Measurements from ENCODE around the gene KASH5. TPM values are rescaled to one million over a fixed set of nuclear protein-coding genes. Genes with fewer than 3 reads are reported as not detected.

Gene KASH5
- total and polyA plus RNA-seq, 5 donors from 2014 or later = not detected

- ATAC-seq (ENCODE audit: low read depth in 2 of 2) (no peak), DNase-seq (no peak)
- H3K27me3 ChIP-seq (ENCODE audit: control insufficient read depth, insufficient read depth, low read length) = no peaks in the 10 kb centered on the region
- no peaks in the 10 kb centered on the region for H3K9me3 ChIP-seq (ENCODE audit: control insufficient read depth in 2 of 2, low read length in 2 of 2)
- H3K4me3 ChIP-seq (ENCODE audit: low read depth, low read length) = no peak overlapping the region
- peaks cover 16% of the 10 kb centered on the region for H3K36me3 ChIP-seq (ENCODE audit: control insufficient read depth, insufficient read depth, low read length)
- Mint-ChIP-seq H3K36me3 (peaks cover 8% of the 10 kb centered on the region), H3K27ac (no peak overlapping the region), H3K27me3 (no peaks in the 10 kb centered on the region), H3K4me3 (no peak overlapping the region), H3K4me1 (peaks cover 0 to 11% (median 3%) of the 10 kb centered on the region in 4 donors), H3K9me3 (no peaks in the 10 kb centered on the region)
- H3K27ac ChIP-seq (ENCODE audit: insufficient read depth, low read length, poor library complexity, severe bottlenecking) = no peak overlapping the region
- H3K4me1 ChIP-seq (ENCODE audit: control insufficient read depth, insufficient read depth, low read length, poor library complexity, severe bottlenecking) = no peaks in the 10 kb centered on the region
Measured at GRCh38 chr19:49461656-49462055, 73.6 kb downstream of the KASH5 start.

- no peaks in the 10 kb centered on the region for H3K4me1 ChIP-seq (ENCODE audit: control insufficient read depth, insufficient read depth, low read length, poor library complexity, severe bottlenecking)
- H3K4me3 ChIP-seq (ENCODE audit: low read depth, low read length) = no peak overlapping the region
- H3K9me3 Mint-ChIP-seq = no peaks in the 10 kb centered on the region
- H3K36me3 ChIP-seq (ENCODE audit: control insufficient read depth, insufficient read depth, low read length) = peaks cover 19% of the 10 kb centered on the region
- ATAC-seq (ENCODE audit: low read depth in 2 of 2) (no peak), DNase-seq (no peak)
- no peaks in the 10 kb centered on the region for H3K27me3 Mint-ChIP-seq
- no peak overlapping the region for H3K4me3 Mint-ChIP-seq
- H3K9me3 ChIP-seq (ENCODE audit: control insufficient read depth in 2 of 2, low read length in 2 of 2) = no peaks in the 10 kb centered on the region
- H3K36me3 Mint-ChIP-seq = peaks cover 4% of the 10 kb centered on the region
- H3K4me1 Mint-ChIP-seq = peaks cover 0 to 12% (median 3%) of the 10 kb centered on the region in 4 donors
- peak overlapping the region in 2 of 3 donors; percentile 48 to 59 for H3K27ac Mint-ChIP-seq
- H3K27me3 ChIP-seq (ENCODE audit: control insufficient read depth, insufficient read depth, low read length) = no peaks in the 10 kb centered on the region
- H3K27ac ChIP-seq (ENCODE audit: insufficient read depth, low read length, poor library complexity, severe bottlenecking) = no peak overlapping the region
Measured at GRCh38 chr19:49462492-49462891, 74.4 kb downstream of the KASH5 start.

DNA sequence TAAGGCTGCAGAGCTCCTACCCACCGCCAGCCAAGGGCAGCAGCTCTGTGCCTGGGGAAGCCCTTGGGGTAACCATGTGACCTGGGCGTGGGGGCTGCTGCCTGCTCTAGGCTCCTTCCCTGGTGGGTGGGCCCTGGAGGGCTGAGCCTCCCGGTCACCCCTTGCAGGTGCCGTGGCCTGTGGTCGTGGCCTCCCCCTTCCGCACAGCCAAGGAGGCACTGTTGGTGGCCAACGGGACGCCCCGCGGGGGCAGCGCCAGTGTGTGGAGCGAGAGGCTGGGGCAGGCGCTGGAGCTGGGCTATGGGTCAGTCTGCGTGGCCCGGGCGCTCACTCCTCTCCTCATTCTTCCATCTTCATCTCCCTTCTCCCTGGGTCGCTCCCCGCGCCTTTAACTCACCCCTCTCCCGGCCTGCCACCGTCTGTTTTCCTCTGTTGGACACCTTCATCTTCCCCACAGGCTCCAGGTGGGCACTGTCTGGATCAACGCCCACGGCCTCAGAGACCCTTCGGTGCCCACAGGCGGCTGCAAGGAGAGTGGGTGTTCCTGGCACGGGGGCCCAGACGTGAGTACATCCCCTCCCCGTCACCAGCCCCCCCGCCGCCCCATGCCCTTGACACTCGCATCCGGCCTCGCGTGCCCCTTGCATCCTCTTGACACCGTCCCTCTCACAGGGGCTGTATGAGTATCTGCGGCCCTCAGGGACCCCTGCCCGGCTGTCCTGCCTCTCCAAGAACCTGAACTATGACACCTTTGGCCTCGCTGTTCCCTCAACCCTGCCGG, 76.1 kb downstream of the KASH5 start:
- H3K4me3 Mint-ChIP-seq = no peak overlapping the region

DNA sequence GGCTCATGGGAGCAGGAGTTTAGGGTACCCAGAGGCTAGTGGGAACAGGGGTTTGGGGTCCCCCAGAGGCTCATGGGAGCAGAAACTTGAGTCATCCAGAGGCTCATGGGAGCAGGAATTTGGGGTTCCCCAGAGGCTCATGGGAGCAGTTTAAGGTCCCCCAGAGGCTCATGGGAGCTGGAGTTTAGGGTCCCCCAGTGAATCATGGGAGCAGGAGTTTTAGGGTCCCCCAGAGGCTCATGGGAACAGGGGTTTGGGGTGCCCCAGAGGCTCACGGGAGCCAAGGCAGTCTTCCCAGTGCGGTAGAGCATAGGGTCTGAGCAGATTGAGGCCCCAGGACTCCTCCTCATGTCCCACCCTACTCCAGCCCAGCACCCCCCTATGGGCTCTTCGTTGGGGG, 77.3 kb downstream of the KASH5 start:
- H3K4me3 ChIP-seq (ENCODE audit: low read depth, low read length) = no peak overlapping the region
- Mint-ChIP-seq H3K27me3 (peaks cover 8% of the 10 kb centered on the region), H3K9me3 (peaks cover 0 to 1% (median 0%) of the 10 kb centered on the region in 7 donors), H3K4me3 (no peak overlapping the region), H3K27ac (peak overlapping the region; percentile 42 to 96 (median 91)), H3K36me3 (peaks cover 4% of the 10 kb centered on the region), H3K4me1 (peaks cover 0 to 30% (median 14%) of the 10 kb centered on the region in 4 donors)
- no peak overlapping the region for H3K27ac ChIP-seq (ENCODE audit: insufficient read depth, low read length, poor library complexity, severe bottlenecking)
- peaks cover 5% of the 10 kb centered on the region for H3K36me3 ChIP-seq (ENCODE audit: control insufficient read depth, insufficient read depth, low read length)
- peaks cover 25% of the 10 kb centered on the region for H3K4me1 ChIP-seq (ENCODE audit: control insufficient read depth, insufficient read depth, low read length, poor library complexity, severe bottlenecking)
- no peak for DNase-seq
- no peaks in the 10 kb centered on the region for H3K9me3 ChIP-seq (ENCODE audit: control insufficient read depth in 2 of 2, low read length in 2 of 2)
- no peak for ATAC-seq (ENCODE audit: low read depth in 2 of 2)
- H3K27me3 ChIP-seq (ENCODE audit: control insufficient read depth, insufficient read depth, low read length) = no peaks in the 10 kb centered on the region

More for the DNA sequence above, 76.1 kb downstream of the KASH5 start:
- DNase-seq (no peak), ATAC-seq (ENCODE audit: low read depth in 2 of 2) (no peak)
- Histone ChIP-seq H3K27me3 (ENCODE audit: control insufficient read depth, insufficient read depth, low read length) (no peaks in the 10 kb centered on the region), H3K4me1 (ENCODE audit: control insufficient read depth, insufficient read depth, low read length, poor library complexity, severe bottlenecking) (peaks cover 14% of the 10 kb centered on the region), H3K9me3 (ENCODE audit: control insufficient read depth in 2 of 2, low read length in 2 of 2) (no peaks in the 10 kb centered on the region), H3K27ac (ENCODE audit: insufficient read depth, low read length, poor library complexity, severe bottlenecking) (no peak overlapping the region), H3K4me3 (ENCODE audit: low read depth, low read length) (no peak overlapping the region), H3K36me3 (ENCODE audit: control insufficient read depth, insufficient read depth, low read length) (peaks cover 16% of the 10 kb centered on the region)
- no peaks in the 10 kb centered on the region for H3K9me3 Mint-ChIP-seq
- H3K27me3 Mint-ChIP-seq = peaks cover 3% of the 10 kb centered on the region
- H3K4me1 Mint-ChIP-seq = peaks cover 0 to 20% (median 6%) of the 10 kb centered on the region in 4 donors
- H3K27ac Mint-ChIP-seq = peak overlapping the region in 2 of 3 donors; percentile 24 to 42
- peaks cover 8% of the 10 kb centered on the region for H3K36me3 Mint-ChIP-seq

Other genes starting within 250 kb of the KASH5 start
- not detected for gene HRC, start 232.9 kb upstream of the KASH5 start, total RNA-seq
- not detected for gene HRC, start 232.9 kb upstream of the KASH5 start, polyA plus RNA-seq
- gene TRPM4, start 230.5 kb upstream of the KASH5 start, total RNA-seq = not detected
- not detected for gene TRPM4, start 230.5 kb upstream of the KASH5 start, polyA plus RNA-seq
- gene SLC6A16, start 63.1 kb upstream of the KASH5 start, total RNA-seq = 8.6 TPM
- 1 to 10 TPM in 3 of 4 donors, under 1 TPM in 1; 0.81 to 2.0 (median 1.4) TPM for gene SLC6A16, start 63.1 kb upstream of the KASH5 start, polyA plus RNA-seq
- gene CD37, start 52.8 kb upstream of the KASH5 start, total RNA-seq = 351 TPM
- gene CD37, start 52.8 kb upstream of the KASH5 start, polyA plus RNA-seq = 100 to 1,000 TPM; 149 to 187 (median 162) TPM
- gene TEAD2, start 25.8 kb upstream of the KASH5 start, total RNA-seq = not detected
- gene TEAD2, start 25.8 kb upstream of the KASH5 start, polyA plus RNA-seq = not detected
- gene DKKL1, start 24.4 kb upstream of the KASH5 start, total RNA-seq = not detected
- not detected for gene DKKL1, start 24.4 kb upstream of the KASH5 start, polyA plus RNA-seq
- not detected for gene PTH2, start 35.2 kb downstream of the KASH5 start, total RNA-seq
- not detected for gene PTH2, start 35.2 kb downstream of the KASH5 start, polyA plus RNA-seq
- gene GFY, start 37.1 kb downstream of the KASH5 start, total RNA-seq = not detected
- gene GFY, start 37.1 kb downstream of the KASH5 start, polyA plus RNA-seq = not detected
- not detected for gene SLC17A7, start 53.3 kb downstream of the KASH5 start, total RNA-seq
- gene SLC17A7, start 53.3 kb downstream of the KASH5 start, polyA plus RNA-seq = not detected
- 150 TPM for gene PIH1D1, start 63.6 kb downstream of the KASH5 start, total RNA-seq
- 100 to 1,000 TPM; 109 to 144 (median 118) TPM for gene PIH1D1, start 63.6 kb downstream of the KASH5 start, polyA plus RNA-seq
- 41.0 TPM for gene ALDH16A1, start 65.0 kb downstream of the KASH5 start, total RNA-seq
- gene ALDH16A1, start 65.0 kb downstream of the KASH5 start, polyA plus RNA-seq = 10 to 100 TPM; 32.7 to 47.1 (median 42.3) TPM
- 250 TPM for gene FLT3LG, start 86.0 kb downstream of the KASH5 start, total RNA-seq
- gene FLT3LG, start 86.0 kb downstream of the KASH5 start, polyA plus RNA-seq = 100 to 1,000 TPM; 103 to 154 (median 112) TPM
- 3,622 TPM for gene RPL13A, start 99.4 kb downstream of the KASH5 start, total RNA-seq
- gene RPL13A, start 99.4 kb downstream of the KASH5 start, polyA plus RNA-seq = 1,000 to 10,000 TPM; 1,768 to 2,996 (median 2,546) TPM
- gene RPS11, start 108.2 kb downstream of the KASH5 start, total RNA-seq = 2,000 TPM
- gene RPS11, start 108.2 kb downstream of the KASH5 start, polyA plus RNA-seq = 1,000 to 10,000 TPM; 1,810 to 2,513 (median 2,330) TPM
- gene FCGRT, start 124.4 kb downstream of the KASH5 start, total RNA-seq = 23.3 TPM
- gene FCGRT, start 124.4 kb downstream of the KASH5 start, polyA plus RNA-seq = 10 to 100 TPM; 43.0 to 63.0 (median 49.8) TPM
- 3.6 TPM for gene RCN3, start 139.8 kb downstream of the KASH5 start, total RNA-seq
- 1 to 10 TPM; 1.5 to 5.5 (median 2.5) TPM for gene RCN3, start 139.8 kb downstream of the KASH5 start, polyA plus RNA-seq
- 124 TPM for gene NOSIP, start 192.3 kb downstream of the KASH5 start, total RNA-seq
- 100 to 1,000 TPM; 262 to 385 (median 285) TPM for gene NOSIP, start 192.3 kb downstream of the KASH5 start, polyA plus RNA-seq
- gene PRRG2, start 193.1 kb downstream of the KASH5 start, total RNA-seq = 0.84 TPM
- not detected for gene PRRG2, start 193.1 kb downstream of the KASH5 start, polyA plus RNA-seq
- gene PRR12, start 202.9 kb downstream of the KASH5 start, total RNA-seq = 50.2 TPM
- gene PRR12, start 202.9 kb downstream of the KASH5 start, polyA plus RNA-seq = under 1 TPM; 0.05 to 0.18 (median 0.16) TPM

All from CD4-positive, CD25-positive, alpha-beta regulatory T cell (primary cell).